ENCODE data around the gene ATL3.

- TF ChIP-seq REST (IDR thresholded peaks at IDR 0.05; ENCODE audit: borderline replicate concordance) (no peak), CTCF (IDR thresholded peaks at IDR 0.05; ENCODE audit: poor library complexity, severe bottlenecking) (no peak), EZH2 (IDR thresholded peaks at IDR 0.05; ENCODE audit: borderline replicate concordance, insufficient read depth, low read length, poor library complexity, severe bottlenecking) (no peak), MXI1 (conservative IDR thresholded peaks at IDR 0.05; ENCODE audit: poor library complexity, severe bottlenecking) (no peak), POLR2AphosphoS5 (IDR thresholded peaks at IDR 0.05) (no peak)
These were observed 1.1 kb downstream of the ATL3 start for GRCh38 chr11:63670096-63670432.

Measured in neural cell (in vitro differentiated cells).